Kidney epithelial cell (primary cell): ENCODE measurements around the gene VSIR. TPM values are rescaled to one million over a fixed set of nuclear protein-coding genes. Genes with fewer than 3 reads are reported as not detected.

Source experiments
- DNase-seq: peaks from one replicate; pipeline ENCODE4 v3.0.0-alpha.2; 2010; ENCODE audit warnings: low read depth
- H3K27me3 ChIP-seq: 2 replicates; pipeline ENCODE4 v1.6.0; 2011; ENCODE audit warnings: low read length; ENCODE audit not compliant: control insufficient read depth, insufficient read depth
- H3K36me3 ChIP-seq: 2 replicates; pipeline ENCODE4 v1.5.1; 2011; ENCODE audit warnings: low read length; ENCODE audit not compliant: control insufficient read depth, insufficient read depth
- H3K4me3 ChIP-seq: 2 replicates; pipeline ENCODE4 v1.5.1; 2011; ENCODE audit warnings: low read depth, mild to moderate bottlenecking, control low read depth, low read length
- CTCF ChIP-seq: IDR thresholded peaks from 2 replicates; pipeline ENCODE4 v1.5.1; 2011; ENCODE audit warnings: mild to moderate bottlenecking, moderate library complexity, low read length, control low read depth, inconsistent platforms; ENCODE audit not compliant: insufficient read depth, poor library complexity, severe bottlenecking
- total RNA-seq: library from RNA; depleted of rRNA; stranded (reverse); fragments of >200 nt; gene quantifications from 2 replicates; pipeline ENCODE4 v1.2.3, GENCODE V29; 2015

VSIR gene
- total RNA-seq, 1 donor from 2014 or later = 1.1 TPM

GRCh38 chr10:71697938-71698709, 75.2 kb downstream of the VSIR start:
- Histone ChIP-seq H3K36me3 (no peaks in the 10 kb centered on the region), H3K27me3 (peaks cover 10% of the 10 kb centered on the region), H3K4me3 (no peak overlapping the region)
- no peak for TF ChIP-seq CTCF
- no peak for DNase-seq

Other genes starting within 250 kb of the VSIR start
- not detected in 2 replicates for gene C10orf105, start 53.7 kb downstream of the VSIR start, total RNA-seq
- gene PSAP, start 77.7 kb upstream of the VSIR start, total RNA-seq = 1,398 and 1,486 TPM in 2 replicates
- 48.6 and 54.2 TPM in 2 replicates for gene CHST3, start 190.9 kb upstream of the VSIR start, total RNA-seq